Liver (tissue), 9 donors: Measurements from ENCODE around the gene BRINP1. TPM values are rescaled to one million over a fixed set of nuclear protein-coding genes. Genes with fewer than 3 reads are reported as not detected.

Source experiments
- DNase-seq: peaks from one replicate; pipeline ENCODE4 v3.0.0-alpha.2; 2017; ENCODE audit warnings: low spot score
- H3K27ac ChIP-seq, 2 donors: one replicate each; pipeline ENCODE4 v1.7.0; 2013; ENCODE audit warnings: inconsistent platforms in 2 of 2, low read length in 2 of 2, control low read depth in 1 of 2, low read depth in 1 of 2, mild to moderate bottlenecking in 1 of 2
- H3K27me3 ChIP-seq, 4 donors: one replicate each; pipeline versions ENCODE4 v1.6.1 to v1.7.0; 2013; ENCODE audit warnings: low read length in 3 of 4, inconsistent platforms in 1 of 4, mild to moderate bottlenecking in 1 of 4, moderate library complexity in 1 of 4; ENCODE audit not compliant: control insufficient read depth in 4 of 4, insufficient read depth in 4 of 4
- H3K36me3 ChIP-seq, 4 donors: one replicate each; pipeline versions ENCODE4 v1.6.1 to v1.7.0; 2013; ENCODE audit warnings: low read length in 3 of 4, mild to moderate bottlenecking in 3 of 4, low read depth in 1 of 4, moderate library complexity in 1 of 4; ENCODE audit not compliant: control insufficient read depth in 4 of 4, insufficient read depth in 3 of 4
- H3K4me1 ChIP-seq, 4 donors: one replicate each; pipeline versions ENCODE4 v1.6.1 to v1.7.0; 2013; ENCODE audit warnings: low read length in 3 of 4, mild to moderate bottlenecking in 3 of 4, moderate library complexity in 1 of 4; ENCODE audit not compliant: control insufficient read depth in 4 of 4, insufficient read depth in 4 of 4
- H3K4me3 ChIP-seq, 3 donors: one replicate each; pipeline versions ENCODE4 v1.6.1 to v1.7.0; 2013; ENCODE audit warnings: low read length in 3 of 3, control low read depth in 1 of 3, low read depth in 1 of 3, mild to moderate bottlenecking in 1 of 3
- H3K9ac ChIP-seq, 2 donors: one replicate each; pipeline ENCODE4 v1.7.0; 2013; ENCODE audit warnings: low read length in 2 of 2, mild to moderate bottlenecking in 2 of 2, moderate library complexity in 2 of 2, control low read depth in 1 of 2, low read depth in 1 of 2
- H3K9me3 ChIP-seq, 4 donors: one replicate each; pipeline versions ENCODE4 v1.6.1 to v1.7.0; 2013; ENCODE audit warnings: low read length in 3 of 4; ENCODE audit not compliant: control insufficient read depth in 4 of 4
- ATF3 ChIP-seq: IDR thresholded peaks from 2 replicates; pipeline ENCODE4 v1.6.1; 2016; ENCODE audit warnings: antibody characterized with exemption
- CTCF ChIP-seq: fragments of 150-350 bp; IDR thresholded peaks from 2 replicates; pipeline ENCODE4 v1.5.1; 2017; ENCODE audit warnings: improper control_type of control experiment, low read depth, low read length; ENCODE audit not compliant: missing input control
- EGR1 ChIP-seq, 2 donors: IDR thresholded peaks; 2 replicates each; pipeline ENCODE4 v1.6.1; 2016 to 2018; ENCODE audit warnings: antibody characterized with exemption in 2 of 2, low read depth in 2 of 2
- FOXA1 ChIP-seq: IDR thresholded peaks from 2 replicates; pipeline ENCODE4 v1.6.1; 2016; ENCODE audit warnings: antibody characterized with exemption
- FOXA2 ChIP-seq: IDR thresholded peaks from 2 replicates; pipeline ENCODE4 v1.6.1; 2016; ENCODE audit warnings: antibody characterized with exemption
- GABPA ChIP-seq, 2 donors: IDR thresholded peaks in 1 of 2; conservative IDR thresholded peaks in 1 of 2; 2 replicates each; pipeline ENCODE4 v1.6.1; 2016; ENCODE audit warnings: antibody characterized with exemption in 2 of 2, mild to moderate bottlenecking in 1 of 2, moderate library complexity in 1 of 2
- HNF4A ChIP-seq, 2 donors: conservative IDR thresholded peaks; 2 replicates each; pipeline ENCODE4 v1.6.1; 2016; ENCODE audit warnings: antibody characterized with exemption in 2 of 2, mild to moderate bottlenecking in 2 of 2
- HNF4G ChIP-seq: IDR thresholded peaks from 2 replicates; pipeline ENCODE4 v1.6.1; 2016; ENCODE audit warnings: antibody characterized with exemption
- NR2F2 ChIP-seq: IDR thresholded peaks from 2 replicates; pipeline ENCODE4 v1.6.1; 2016; ENCODE audit warnings: antibody characterized with exemption
- RAD21 ChIP-seq, 2 donors: IDR thresholded peaks; 2 replicates each; pipeline ENCODE4 v1.6.1; 2016; ENCODE audit warnings: antibody characterized with exemption in 2 of 2, mild to moderate bottlenecking in 2 of 2
- REST ChIP-seq: IDR thresholded peaks from 2 replicates; pipeline ENCODE4 v1.6.1; 2016; ENCODE audit warnings: antibody characterized with exemption, mild to moderate bottlenecking
- RXRA ChIP-seq, 2 donors: IDR thresholded peaks; 2 replicates each; pipeline ENCODE4 v1.6.1; 2017 to 2018; ENCODE audit warnings: antibody characterized with exemption in 2 of 2, mild to moderate bottlenecking in 1 of 2
- SP1 ChIP-seq: IDR thresholded peaks from 2 replicates; pipeline ENCODE4 v1.6.1; 2018; ENCODE audit warnings: antibody characterized with exemption, mild to moderate bottlenecking
- TAF1 ChIP-seq: conservative IDR thresholded peaks from 2 replicates; pipeline ENCODE4 v1.6.1; 2016; ENCODE audit warnings: antibody characterized with exemption, mild to moderate bottlenecking
- YY1 ChIP-seq: IDR thresholded peaks from 2 replicates; pipeline ENCODE4 v1.6.1; 2016; ENCODE audit warnings: antibody characterized with exemption, mild to moderate bottlenecking
- WGBS: extraction: QIAGEN DNeasy Blood & Tissue Kit; methylation state at CpG from one replicate; pipeline ENCODE4 v1.1.7; 2013; 5-methylcytosine and 5-hydroxymethylcytosine counted together
- polyA plus RNA-seq, 2 donors: library from polyadenylated mRNA; stranded (reverse) in 1 of 2; unstranded in 1 of 2; fragments of 200-250 nt in 1 of 2; fragments of >200 nt in 1 of 2; fragmentation: Nextera tagmentation in 1 of 2; extraction: Ambion mirVana in 1 of 2; gene quantifications; one replicate each; pipeline versions ENCODE4 v1.2.1 to v1.2.3, GENCODE V29; 2013 to 2015
- total RNA-seq, 2 donors: library from RNA; depleted of rRNA; stranded (reverse); fragments of >200 nt; gene quantifications; one replicate each; pipeline ENCODE4 v1.2.3, GENCODE V29; 2014
- TF ChIP-seq, protein P1 (sequence below): IDR thresholded peaks from 2 replicates; pipeline ENCODE4 v1.6.1; 2016; ENCODE audit warnings: antibody characterized with exemption
- TF ChIP-seq, protein P2 (sequence below): IDR thresholded peaks from 2 replicates; pipeline ENCODE4 v1.6.1; 2016; ENCODE audit warnings: antibody characterized with exemption
- donor health status: healthy.
- donor health status: healthy.
- donor health status: healthy.
- donor health status: healthy.
- donor health status: healthy.

BRINP1 gene
- total and polyA plus RNA-seq, 4 donors: under 0.01 to 0.43 (median 0.18) TPM

- H3K27me3 ChIP-seq: peaks cover 0 to 2% (median 0%) of the 10 kb centered on the region in 4 donors
- TF ChIP-seq TAF1 (no peak), SP1 (no peak), EGR1 (IDR thresholded peaks at IDR 0.05; ENCODE audit: low read depth in 2 of 2) (no peak), HNF4G (no peak), CTCF (no peak), GABPA (IDR thresholded peaks at IDR 0.05 in 1 of 2, conservative IDR thresholded peaks at IDR 0.05 in 1 of 2) (no peak), ATF3 (no peak), NR2F2 (no peak), REST (no peak), FOXA1 (no peak), RXRA (IDR thresholded peaks at IDR 0.05) (no peak), FOXA2 (no peak), RAD21 (IDR thresholded peaks at IDR 0.05) (no peak), YY1 (no peak)
- TF ChIP-seq, protein P1, sequence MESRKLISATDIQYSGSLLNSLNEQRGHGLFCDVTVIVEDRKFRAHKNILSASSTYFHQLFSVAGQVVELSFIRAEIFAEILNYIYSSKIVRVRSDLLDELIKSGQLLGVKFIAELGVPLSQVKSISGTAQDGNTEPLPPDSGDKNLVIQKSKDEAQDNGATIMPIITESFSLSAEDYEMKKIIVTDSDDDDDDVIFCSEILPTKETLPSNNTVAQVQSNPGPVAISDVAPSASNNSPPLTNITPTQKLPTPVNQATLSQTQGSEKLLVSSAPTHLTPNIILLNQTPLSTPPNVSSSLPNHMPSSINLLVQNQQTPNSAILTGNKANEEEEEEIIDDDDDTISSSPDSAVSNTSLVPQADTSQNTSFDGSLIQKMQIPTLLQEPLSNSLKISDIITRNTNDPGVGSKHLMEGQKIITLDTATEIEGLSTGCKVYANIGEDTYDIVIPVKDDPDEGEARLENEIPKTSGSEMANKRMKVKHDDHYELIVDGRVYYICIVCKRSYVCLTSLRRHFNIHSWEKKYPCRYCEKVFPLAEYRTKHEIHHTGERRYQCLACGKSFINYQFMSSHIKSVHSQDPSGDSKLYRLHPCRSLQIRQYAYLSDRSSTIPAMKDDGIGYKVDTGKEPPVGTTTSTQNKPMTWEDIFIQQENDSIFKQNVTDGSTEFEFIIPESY: no peak
- WGBS: 73% methylated on average over 3 of the region's 3 CpGs
- no peak overlapping the region for H3K4me3 ChIP-seq
- H3K9ac ChIP-seq: no peak overlapping the region
- H3K36me3 ChIP-seq: no peaks in the 10 kb centered on the region
- DNase-seq: no peak
- no peak overlapping the region for H3K27ac ChIP-seq
- H3K9me3 ChIP-seq: no peaks in the 10 kb centered on the region
- no peaks in the 10 kb centered on the region for H3K4me1 ChIP-seq
Measured at GRCh38 chr9:119184265-119184936, 184.8 kb downstream of the BRINP1 start.

DNA sequence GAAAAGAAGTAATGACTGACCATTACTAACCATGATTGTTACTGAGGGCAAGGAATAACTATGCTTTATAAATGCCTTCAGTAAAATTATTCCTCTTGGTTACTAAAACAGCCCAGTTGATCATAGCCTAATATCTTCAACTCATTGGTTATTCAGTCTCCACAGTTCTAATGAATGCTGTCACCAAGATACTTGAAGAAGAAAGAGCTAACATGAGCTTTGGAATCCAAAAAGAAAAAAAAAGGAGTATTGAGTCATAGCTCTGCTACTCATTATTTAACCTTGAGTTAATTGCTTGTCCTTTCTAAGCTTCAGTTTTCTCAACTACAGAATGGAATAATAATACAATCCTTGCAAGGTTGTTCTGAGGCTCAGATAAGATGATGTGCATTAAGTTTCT, 187.7 kb downstream of the BRINP1 start:
- Histone ChIP-seq H3K27me3 (peaks cover 0 to 4% (median 1%) of the 10 kb centered on the region in 4 donors), H3K27ac (no peak overlapping the region), H3K9me3 (no peaks in the 10 kb centered on the region), H3K4me1 (no peaks in the 10 kb centered on the region), H3K4me3 (no peak overlapping the region), H3K36me3 (no peaks in the 10 kb centered on the region), H3K9ac (no peak overlapping the region)
- no peak for TF ChIP-seq NR2F2
- TF ChIP-seq RAD21 (IDR thresholded peaks at IDR 0.05): no peak
- no peak for TF ChIP-seq CTCF
- TF ChIP-seq, protein P2, sequence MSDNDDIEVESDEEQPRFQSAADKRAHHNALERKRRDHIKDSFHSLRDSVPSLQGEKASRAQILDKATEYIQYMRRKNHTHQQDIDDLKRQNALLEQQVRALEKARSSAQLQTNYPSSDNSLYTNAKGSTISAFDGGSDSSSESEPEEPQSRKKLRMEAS: no peak
- no peak for TF ChIP-seq HNF4A (conservative IDR thresholded peaks at IDR 0.05)
- TF ChIP-seq RXRA (IDR thresholded peaks at IDR 0.05): no peak
- TF ChIP-seq, protein P1: no peak
- no peak for TF ChIP-seq HNF4G
- no peak for TF ChIP-seq FOXA1
- TF ChIP-seq EGR1 (IDR thresholded peaks at IDR 0.05; ENCODE audit: low read depth in 2 of 2): no peak
- no peak for DNase-seq
